Measurements from ENCODE around the gene GUCY1B1.
A peak's percentile ranks its signal among the peaks of the same experiment; 100 is the strongest.

GUCY1B1 gene

GRCh38 chr4:155787113-155787710, 28.4 kb downstream of the GUCY1B1 start:
- no peak overlapping the region for H3K23ac ChIP-seq (ENCODE audit: low read depth, low read length, poor library complexity)
- peaks cover 0 to 5% of the 10 kb centered on the region in 2 donors for H3K36me3 ChIP-seq (replicated peaks in 1 of 2; ENCODE audit: control insufficient read depth in 2 of 2, insufficient read depth in 2 of 2, low read length in 2 of 2)
- no peak overlapping the region for H2BK15ac ChIP-seq (ENCODE audit: low read length)
- H3K9me3 ChIP-seq (replicated peaks in 1 of 2; ENCODE audit: control insufficient read depth in 2 of 2, insufficient read depth in 1 of 2, low read depth in 1 of 2, low read length in 2 of 2), result no peaks in the 10 kb centered on the region
- no peak overlapping the region for H4K8ac ChIP-seq (ENCODE audit: low read depth, low read length)
- H2AFZ ChIP-seq (ENCODE audit: low read length), result peak overlapping the region; percentile 52
- no peak overlapping the region for H2BK5ac ChIP-seq (ENCODE audit: low read length)
- H3K18ac ChIP-seq (ENCODE audit: low read length), result no peak overlapping the region
- H2BK12ac ChIP-seq (ENCODE audit: low read length), result no peak overlapping the region
- H3K27me3 ChIP-seq (ENCODE audit: control insufficient read depth in 3 of 3, insufficient read depth in 3 of 3, low read depth in 1 of 3, low read length in 3 of 3), result no peaks in the 10 kb centered on the region
- DNase-seq (ENCODE audit: low spot score), result peak; percentile 18
- H3K4me3 ChIP-seq (ENCODE audit: low read length in 2 of 2), result no peak overlapping the region
- no peak overlapping the region for H4K91ac ChIP-seq (ENCODE audit: low read depth, low read length, poor library complexity)
- no peaks in the 10 kb centered on the region for H3K4me1 ChIP-seq (ENCODE audit: control insufficient read depth in 2 of 2, insufficient read depth in 1 of 2, low read depth in 1 of 2, low read length in 2 of 2)
- no peak overlapping the region for H2BK120ac ChIP-seq (ENCODE audit: low read depth, low read length)
- H3K4ac ChIP-seq (ENCODE audit: low read length), result no peak overlapping the region
- WGBS, 2 donors (ENCODE audit: extremely low coverage in 2 of 2, insufficient read length in 2 of 2, insufficient replicate concordance in 1 of 2), result no CpG with 5 or more reads among the region's 5 CpGs
- H3K27ac ChIP-seq (replicated peaks; ENCODE audit: low read length), result no peak overlapping the region
- no peak overlapping the region for H3K4me2 ChIP-seq (ENCODE audit: insufficient read depth, low read length, poor library complexity, severe bottlenecking)
- no peak overlapping the region for H3K9ac ChIP-seq (ENCODE audit: low read depth, low read length, poor library complexity)
- no peaks in the 10 kb centered on the region for H3K79me1 ChIP-seq (ENCODE audit: low read depth, low read length)
- no peak overlapping the region for H2AK5ac ChIP-seq (ENCODE audit: low read depth, low read length)
- H3K14ac ChIP-seq (ENCODE audit: low read length), result no peak overlapping the region

GRCh38 chr4:155789391-155789790, 30.6 kb downstream of the GUCY1B1 start:
- WGBS, 2 donors (ENCODE audit: extremely low coverage in 2 of 2, insufficient read length in 2 of 2, insufficient replicate concordance in 1 of 2), result no CpG with 5 or more reads among the region's 6 CpGs
- peaks cover 0 to 5% of the 10 kb centered on the region in 2 donors for H3K36me3 ChIP-seq (replicated peaks in 1 of 2; ENCODE audit: control insufficient read depth in 2 of 2, insufficient read depth in 2 of 2, low read length in 2 of 2)
- no peak overlapping the region for H3K4ac ChIP-seq (ENCODE audit: low read length)
- H4K91ac ChIP-seq (ENCODE audit: low read depth, low read length, poor library complexity), result no peak overlapping the region
- H3K9ac ChIP-seq (ENCODE audit: low read depth, low read length, poor library complexity), result no peak overlapping the region
- H3K4me1 ChIP-seq (ENCODE audit: control insufficient read depth in 2 of 2, insufficient read depth in 1 of 2, low read depth in 1 of 2, low read length in 2 of 2), result no peaks in the 10 kb centered on the region
- H3K79me1 ChIP-seq (ENCODE audit: low read depth, low read length), result no peaks in the 10 kb centered on the region
- no peak overlapping the region for H2BK15ac ChIP-seq (ENCODE audit: low read length)
- no peak overlapping the region for H2BK120ac ChIP-seq (ENCODE audit: low read depth, low read length)
- H3K4me2 ChIP-seq (ENCODE audit: insufficient read depth, low read length, poor library complexity, severe bottlenecking), result no peak overlapping the region
- no peaks in the 10 kb centered on the region for H3K9me3 ChIP-seq (replicated peaks in 1 of 2; ENCODE audit: control insufficient read depth in 2 of 2, insufficient read depth in 1 of 2, low read depth in 1 of 2, low read length in 2 of 2)
- no peak for DNase-seq (ENCODE audit: low spot score)
- no peak overlapping the region for H3K14ac ChIP-seq (ENCODE audit: low read length)
- H2AK5ac ChIP-seq (ENCODE audit: low read depth, low read length), result no peak overlapping the region
- H3K23ac ChIP-seq (ENCODE audit: low read depth, low read length, poor library complexity), result no peak overlapping the region
- no peaks in the 10 kb centered on the region for H3K27me3 ChIP-seq (ENCODE audit: control insufficient read depth in 3 of 3, insufficient read depth in 3 of 3, low read depth in 1 of 3, low read length in 3 of 3)
- no peak overlapping the region for H3K18ac ChIP-seq (ENCODE audit: low read length)
- H2AFZ ChIP-seq (ENCODE audit: low read length), result no peak overlapping the region
- H4K8ac ChIP-seq (ENCODE audit: low read depth, low read length), result no peak overlapping the region
- H3K27ac ChIP-seq (replicated peaks; ENCODE audit: low read length), result no peak overlapping the region
- H2BK5ac ChIP-seq (ENCODE audit: low read length), result no peak overlapping the region
- H2BK12ac ChIP-seq (ENCODE audit: low read length), result no peak overlapping the region
- no peak overlapping the region for H3K4me3 ChIP-seq (ENCODE audit: low read length in 2 of 2)

GRCh38 chr4:155789982-155790381, 31.2 kb downstream of the GUCY1B1 start:
- whole genome bisulfite sequencing, 2 donors (ENCODE audit: extremely low coverage in 2 of 2, insufficient read length in 2 of 2, insufficient replicate concordance in 1 of 2), result no CpG with 5 or more reads among the region's 3 CpGs
- no peaks in the 10 kb centered on the region for H3K9me3 ChIP-seq (replicated peaks in 1 of 2; ENCODE audit: control insufficient read depth in 2 of 2, insufficient read depth in 1 of 2, low read depth in 1 of 2, low read length in 2 of 2)
- H3K4ac ChIP-seq (ENCODE audit: low read length), result no peak overlapping the region
- H3K36me3 ChIP-seq (replicated peaks in 1 of 2; ENCODE audit: control insufficient read depth in 2 of 2, insufficient read depth in 2 of 2, low read length in 2 of 2), result peaks cover 0 to 5% of the 10 kb centered on the region in 2 donors
- no peak overlapping the region for H2BK15ac ChIP-seq (ENCODE audit: low read length)
- no peak overlapping the region for H3K4me3 ChIP-seq (ENCODE audit: low read length in 2 of 2)
- H3K14ac ChIP-seq (ENCODE audit: low read length), result no peak overlapping the region
- DNase-seq (ENCODE audit: low spot score), result no peak
- H3K18ac ChIP-seq (ENCODE audit: low read length), result no peak overlapping the region
- H2BK120ac ChIP-seq (ENCODE audit: low read depth, low read length), result no peak overlapping the region
- H2AFZ ChIP-seq (ENCODE audit: low read length), result no peak overlapping the region
- no peak overlapping the region for H4K8ac ChIP-seq (ENCODE audit: low read depth, low read length)
- H4K91ac ChIP-seq (ENCODE audit: low read depth, low read length, poor library complexity), result no peak overlapping the region
- no peak overlapping the region for H2AK5ac ChIP-seq (ENCODE audit: low read depth, low read length)
- no peak overlapping the region for H3K9ac ChIP-seq (ENCODE audit: low read depth, low read length, poor library complexity)
- no peaks in the 10 kb centered on the region for H3K4me1 ChIP-seq (ENCODE audit: control insufficient read depth in 2 of 2, insufficient read depth in 1 of 2, low read depth in 1 of 2, low read length in 2 of 2)
- H3K27ac ChIP-seq (replicated peaks; ENCODE audit: low read length), result no peak overlapping the region
- H3K23ac ChIP-seq (ENCODE audit: low read depth, low read length, poor library complexity), result no peak overlapping the region
- H3K79me1 ChIP-seq (ENCODE audit: low read depth, low read length), result no peaks in the 10 kb centered on the region
- H2BK12ac ChIP-seq (ENCODE audit: low read length), result no peak overlapping the region
- no peak overlapping the region for H2BK5ac ChIP-seq (ENCODE audit: low read length)
- H3K27me3 ChIP-seq (ENCODE audit: control insufficient read depth in 3 of 3, insufficient read depth in 3 of 3, low read depth in 1 of 3, low read length in 3 of 3), result no peaks in the 10 kb centered on the region
- no peak overlapping the region for H3K4me2 ChIP-seq (ENCODE audit: insufficient read depth, low read length, poor library complexity, severe bottlenecking)

- H3K9me3 ChIP-seq (replicated peaks in 1 of 2; ENCODE audit: control insufficient read depth in 2 of 2, insufficient read depth in 1 of 2, low read depth in 1 of 2, low read length in 2 of 2), result no peaks in the 10 kb centered on the region
- no peaks in the 10 kb centered on the region for H3K27me3 ChIP-seq (ENCODE audit: control insufficient read depth in 3 of 3, insufficient read depth in 3 of 3, low read depth in 1 of 3, low read length in 3 of 3)
- WGBS, 2 donors (ENCODE audit: extremely low coverage in 2 of 2, insufficient read length in 2 of 2, insufficient replicate concordance in 1 of 2), result no CpG with 5 or more reads among the region's 1 CpG
- H4K8ac ChIP-seq (ENCODE audit: low read depth, low read length), result no peak overlapping the region
- no peaks in the 10 kb centered on the region for H3K4me1 ChIP-seq (ENCODE audit: control insufficient read depth in 2 of 2, insufficient read depth in 1 of 2, low read depth in 1 of 2, low read length in 2 of 2)
- H3K14ac ChIP-seq (ENCODE audit: low read length), result no peak overlapping the region
- no peaks in the 10 kb centered on the region for H3K79me1 ChIP-seq (ENCODE audit: low read depth, low read length)
- H2BK5ac ChIP-seq (ENCODE audit: low read length), result no peak overlapping the region
- H2AFZ ChIP-seq (ENCODE audit: low read length), result no peak overlapping the region
- H2BK120ac ChIP-seq (ENCODE audit: low read depth, low read length), result no peak overlapping the region
- H2AK5ac ChIP-seq (ENCODE audit: low read depth, low read length), result no peak overlapping the region
- H3K4me3 ChIP-seq (ENCODE audit: low read length in 2 of 2), result no peak overlapping the region
- no peak overlapping the region for H2BK12ac ChIP-seq (ENCODE audit: low read length)
- no peak overlapping the region for H3K4me2 ChIP-seq (ENCODE audit: insufficient read depth, low read length, poor library complexity, severe bottlenecking)
- peaks cover 0 to 2% of the 10 kb centered on the region in 2 donors for H3K36me3 ChIP-seq (replicated peaks in 1 of 2; ENCODE audit: control insufficient read depth in 2 of 2, insufficient read depth in 2 of 2, low read length in 2 of 2)
- no peak overlapping the region for H3K23ac ChIP-seq (ENCODE audit: low read depth, low read length, poor library complexity)
- H3K18ac ChIP-seq (ENCODE audit: low read length), result no peak overlapping the region
- no peak for DNase-seq (ENCODE audit: low spot score)
- no peak overlapping the region for H3K27ac ChIP-seq (replicated peaks; ENCODE audit: low read length)
- no peak overlapping the region for H3K9ac ChIP-seq (ENCODE audit: low read depth, low read length, poor library complexity)
- H3K4ac ChIP-seq (ENCODE audit: low read length), result no peak overlapping the region
- no peak overlapping the region for H4K91ac ChIP-seq (ENCODE audit: low read depth, low read length, poor library complexity)
- no peak overlapping the region for H2BK15ac ChIP-seq (ENCODE audit: low read length)
Measured at GRCh38 chr4:155794589-155795236, 35.9 kb downstream of the GUCY1B1 start.
